ENCODE data around the gene NPS.

Gene NPS

DNA sequence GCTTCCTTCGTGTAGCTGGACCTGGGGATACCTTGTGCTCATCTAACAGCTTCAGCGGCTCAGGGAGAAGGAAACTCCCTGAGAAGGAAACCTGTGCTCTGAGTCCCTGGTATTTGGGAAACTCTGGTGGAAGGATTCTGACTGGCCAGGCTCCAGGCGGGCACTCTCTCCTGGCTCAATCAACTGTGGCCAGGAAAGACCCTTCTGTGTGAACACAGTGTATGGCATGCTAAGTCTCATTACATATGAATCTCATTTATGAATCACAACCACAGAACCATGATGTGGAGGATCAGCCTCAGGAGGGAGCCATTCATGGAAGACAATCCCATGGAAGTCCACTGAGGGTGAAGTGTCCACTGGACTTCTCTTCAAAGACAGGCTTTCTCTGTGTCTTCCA is 20.9 kb downstream of the NPS start:
- no peaks in the 10 kb centered on the region for H3K79me1 ChIP-seq (ENCODE audit: low read length)
- no peak overlapping the region for H4K8ac ChIP-seq (ENCODE audit: low read depth, low read length)
- WGBS (ENCODE audit: extremely low coverage, insufficient coverage, insufficient read length) = no CpG with 5 or more reads among the region's 3 CpGs
- H3K79me2 ChIP-seq (ENCODE audit: control insufficient read depth, insufficient read depth, low read length, poor library complexity) = no peaks in the 10 kb centered on the region
- H3K23ac ChIP-seq (ENCODE audit: low read length) = no peak overlapping the region
- H2BK12ac ChIP-seq (ENCODE audit: low read length) = no peak overlapping the region
- no peak overlapping the region for H3K14ac ChIP-seq (ENCODE audit: low read length)
- no peak overlapping the region for H3K27ac ChIP-seq (ENCODE audit: low read depth, low read length)
- no peak overlapping the region for H2AK5ac ChIP-seq (ENCODE audit: low read length)
- no peak overlapping the region for H4K91ac ChIP-seq (ENCODE audit: low read depth, low read length)
- no peak overlapping the region for H2BK5ac ChIP-seq (ENCODE audit: low read depth, low read length, poor library complexity)
- H3K4me3 ChIP-seq (ENCODE audit: low read depth, low read length) = no peak overlapping the region
- no peaks in the 10 kb centered on the region for H3K27me3 ChIP-seq (ENCODE audit: insufficient read depth, low read length)
- no peak overlapping the region for H2BK120ac ChIP-seq (ENCODE audit: insufficient read depth, low read length, poor library complexity)
- H3K36me3 ChIP-seq (ENCODE audit: control insufficient read depth in 1 of 2, insufficient read depth in 2 of 2, low read length in 2 of 2) = no peaks in the 10 kb centered on the region
- H3K4me2 ChIP-seq (ENCODE audit: low read length) = no peak overlapping the region
- no peaks in the 10 kb centered on the region for H3K4me1 ChIP-seq (ENCODE audit: control insufficient read depth in 1 of 2, insufficient read depth in 2 of 2, low read length in 2 of 2)
- no peak overlapping the region for H3K9ac ChIP-seq (ENCODE audit: low read length)
- no peak overlapping the region for H3K18ac ChIP-seq (ENCODE audit: low read length)
- no peaks in the 10 kb centered on the region for H3K9me3 ChIP-seq (ENCODE audit: insufficient read depth, low read depth, low read length)
- no peak overlapping the region for H3K4ac ChIP-seq (ENCODE audit: low read depth, low read length)
- H4K12ac ChIP-seq (ENCODE audit: low read depth, low read length) = no peak overlapping the region
- no peak overlapping the region for H2AFZ ChIP-seq (ENCODE audit: insufficient read depth, low read length, poor library complexity)
- no peak for DNase-seq

DNA sequence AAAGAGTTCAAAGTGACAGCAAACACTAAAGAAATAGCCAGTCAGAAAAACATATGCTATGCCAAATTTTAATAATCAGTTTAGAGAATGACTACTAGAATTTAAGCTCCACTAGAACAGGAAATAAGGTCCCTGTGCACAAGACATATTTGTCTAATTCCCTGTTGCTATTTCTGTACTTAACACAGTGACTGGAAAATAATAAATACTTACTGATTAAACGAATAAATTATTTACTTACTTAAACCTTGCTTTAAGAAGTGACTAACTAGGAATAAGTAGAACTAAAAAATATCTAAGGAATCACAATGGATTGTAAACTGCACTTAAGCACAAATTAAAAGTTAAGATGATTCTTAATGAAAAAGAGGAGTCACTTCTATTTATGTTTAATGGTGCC is 22.3 kb downstream of the NPS start:
- no peak overlapping the region for H4K12ac ChIP-seq (ENCODE audit: low read depth, low read length)
- no peaks in the 10 kb centered on the region for H3K4me1 ChIP-seq (ENCODE audit: control insufficient read depth in 1 of 2, insufficient read depth in 2 of 2, low read length in 2 of 2)
- H3K9ac ChIP-seq (ENCODE audit: low read length) = no peak overlapping the region
- H3K79me2 ChIP-seq (ENCODE audit: control insufficient read depth, insufficient read depth, low read length, poor library complexity) = no peaks in the 10 kb centered on the region
- H3K27ac ChIP-seq (ENCODE audit: low read depth, low read length) = no peak overlapping the region
- no peak overlapping the region for H2BK120ac ChIP-seq (ENCODE audit: insufficient read depth, low read length, poor library complexity)
- H3K27me3 ChIP-seq (ENCODE audit: insufficient read depth, low read length) = no peaks in the 10 kb centered on the region
- no peaks in the 10 kb centered on the region for H3K79me1 ChIP-seq (ENCODE audit: low read length)
- H3K4me3 ChIP-seq (ENCODE audit: low read depth, low read length) = no peak overlapping the region
- H2BK12ac ChIP-seq (ENCODE audit: low read length) = no peak overlapping the region
- no peak overlapping the region for H4K8ac ChIP-seq (ENCODE audit: low read depth, low read length)
- H4K91ac ChIP-seq (ENCODE audit: low read depth, low read length) = no peak overlapping the region
- no peak overlapping the region for H3K4ac ChIP-seq (ENCODE audit: low read depth, low read length)
- no peaks in the 10 kb centered on the region for H3K36me3 ChIP-seq (ENCODE audit: control insufficient read depth in 1 of 2, insufficient read depth in 2 of 2, low read length in 2 of 2)
- H2AK5ac ChIP-seq (ENCODE audit: low read length) = no peak overlapping the region
- H3K18ac ChIP-seq (ENCODE audit: low read length) = no peak overlapping the region
- no peaks in the 10 kb centered on the region for H3K9me3 ChIP-seq (ENCODE audit: insufficient read depth, low read depth, low read length)
- no peak overlapping the region for H2BK5ac ChIP-seq (ENCODE audit: low read depth, low read length, poor library complexity)
- DNase-seq = no peak
- no peak overlapping the region for H2AFZ ChIP-seq (ENCODE audit: insufficient read depth, low read length, poor library complexity)
- no CpG with 5 or more reads among the region's 1 CpG for WGBS (ENCODE audit: extremely low coverage, insufficient coverage, insufficient read length)
- H3K14ac ChIP-seq (ENCODE audit: low read length) = no peak overlapping the region
- no peak overlapping the region for H3K23ac ChIP-seq (ENCODE audit: low read length)
- H3K4me2 ChIP-seq (ENCODE audit: low read length) = no peak overlapping the region

DNA sequence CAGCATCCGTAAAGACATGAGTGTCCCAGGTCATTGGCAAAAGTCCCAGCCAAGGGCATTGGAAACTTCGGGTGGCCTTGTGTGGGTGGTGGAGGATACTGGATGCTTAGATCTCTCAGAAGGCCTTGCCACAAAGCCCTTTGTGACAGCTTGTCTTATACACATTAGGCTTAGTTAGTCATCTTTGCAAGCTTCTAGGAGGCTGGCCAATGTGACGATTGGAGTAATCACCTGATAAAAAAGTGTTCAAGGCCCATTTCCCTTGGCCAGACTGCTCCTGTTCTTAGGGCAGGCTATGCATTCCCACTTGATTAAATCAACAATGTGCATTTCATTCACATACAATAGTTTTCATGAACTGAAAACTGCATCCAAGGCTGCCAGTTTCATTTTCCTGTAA is 26.9 kb downstream of the NPS start:
- H3K14ac ChIP-seq (ENCODE audit: low read length) = no peak overlapping the region
- H3K27ac ChIP-seq (ENCODE audit: low read depth, low read length) = no peak overlapping the region
- H3K79me1 ChIP-seq (ENCODE audit: low read length) = no peaks in the 10 kb centered on the region
- H3K23ac ChIP-seq (ENCODE audit: low read length) = no peak overlapping the region
- H4K91ac ChIP-seq (ENCODE audit: low read depth, low read length) = no peak overlapping the region
- H3K4me3 ChIP-seq (ENCODE audit: low read depth, low read length) = no peak overlapping the region
- no peak overlapping the region for H3K9ac ChIP-seq (ENCODE audit: low read length)
- H2BK12ac ChIP-seq (ENCODE audit: low read length) = no peak overlapping the region
- no peaks in the 10 kb centered on the region for H3K27me3 ChIP-seq (ENCODE audit: insufficient read depth, low read length)
- no peak overlapping the region for H2AFZ ChIP-seq (ENCODE audit: insufficient read depth, low read length, poor library complexity)
- H3K9me3 ChIP-seq (ENCODE audit: insufficient read depth, low read depth, low read length) = no peaks in the 10 kb centered on the region
- no peak overlapping the region for H4K12ac ChIP-seq (ENCODE audit: low read depth, low read length)
- no CpG with 5 or more reads among the region's 3 CpGs for WGBS (ENCODE audit: extremely low coverage, insufficient coverage, insufficient read length)
- H3K79me2 ChIP-seq (ENCODE audit: control insufficient read depth, insufficient read depth, low read length, poor library complexity) = no peaks in the 10 kb centered on the region
- H2BK120ac ChIP-seq (ENCODE audit: insufficient read depth, low read length, poor library complexity) = no peak overlapping the region
- no peak overlapping the region for H3K4me2 ChIP-seq (ENCODE audit: low read length)
- no peak overlapping the region for H2AK5ac ChIP-seq (ENCODE audit: low read length)
- H4K8ac ChIP-seq (ENCODE audit: low read depth, low read length) = no peak overlapping the region
- no peak for DNase-seq
- no peak overlapping the region for H3K18ac ChIP-seq (ENCODE audit: low read length)
- no peak overlapping the region for H3K4ac ChIP-seq (ENCODE audit: low read depth, low read length)
- H2BK5ac ChIP-seq (ENCODE audit: low read depth, low read length, poor library complexity) = no peak overlapping the region
- no peaks in the 10 kb centered on the region for H3K36me3 ChIP-seq (ENCODE audit: control insufficient read depth in 1 of 2, insufficient read depth in 2 of 2, low read length in 2 of 2)
- no peaks in the 10 kb centered on the region for H3K4me1 ChIP-seq (ENCODE audit: control insufficient read depth in 1 of 2, insufficient read depth in 2 of 2, low read length in 2 of 2)

DNA sequence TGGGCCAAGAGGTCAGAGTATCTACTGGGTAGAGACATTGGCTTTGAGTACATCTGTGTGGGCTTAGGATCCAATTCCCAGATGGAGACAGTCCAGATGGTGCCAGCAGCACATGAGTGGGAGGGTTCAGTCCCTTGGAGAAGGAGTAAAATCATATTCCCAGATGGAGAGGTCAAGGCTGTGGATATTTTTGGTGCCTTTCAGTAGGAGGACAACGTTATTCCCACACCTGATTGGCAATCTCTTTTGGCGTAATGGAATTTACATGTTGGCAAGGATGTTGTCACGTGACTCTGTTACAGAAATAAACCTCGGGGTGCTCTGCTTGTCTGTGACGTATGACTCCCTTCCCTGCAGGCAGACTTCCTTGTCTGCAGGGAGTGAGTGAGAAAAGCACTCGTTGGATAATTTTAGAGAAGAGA is 27.6 kb downstream of the NPS start:
- Histone ChIP-seq H4K8ac (ENCODE audit: low read depth, low read length) (no peak overlapping the region), H3K27me3 (ENCODE audit: insufficient read depth, low read length) (no peaks in the 10 kb centered on the region), H2AK5ac (ENCODE audit: low read length) (no peak overlapping the region), H4K12ac (ENCODE audit: low read depth, low read length) (no peak overlapping the region), H2BK5ac (ENCODE audit: low read depth, low read length, poor library complexity) (no peak overlapping the region), H3K23ac (ENCODE audit: low read length) (no peak overlapping the region), H3K79me1 (ENCODE audit: low read length) (no peaks in the 10 kb centered on the region), H3K14ac (ENCODE audit: low read length) (no peak overlapping the region), H4K91ac (ENCODE audit: low read depth, low read length) (no peak overlapping the region), H3K4me2 (ENCODE audit: low read length) (no peak overlapping the region), H3K36me3 (ENCODE audit: control insufficient read depth in 1 of 2, insufficient read depth in 2 of 2, low read length in 2 of 2) (no peaks in the 10 kb centered on the region), H2AFZ (ENCODE audit: insufficient read depth, low read length, poor library complexity) (no peak overlapping the region), H2BK12ac (ENCODE audit: low read length) (no peak overlapping the region), H3K4me1 (ENCODE audit: control insufficient read depth in 1 of 2, insufficient read depth in 2 of 2, low read length in 2 of 2) (no peaks in the 10 kb centered on the region), H3K4me3 (ENCODE audit: low read depth, low read length) (no peak overlapping the region), H2BK120ac (ENCODE audit: insufficient read depth, low read length, poor library complexity) (no peak overlapping the region), H3K4ac (ENCODE audit: low read depth, low read length) (no peak overlapping the region), H3K9me3 (ENCODE audit: insufficient read depth, low read depth, low read length) (no peaks in the 10 kb centered on the region), H3K18ac (ENCODE audit: low read length) (no peak overlapping the region), H3K79me2 (ENCODE audit: control insufficient read depth, insufficient read depth, low read length, poor library complexity) (no peaks in the 10 kb centered on the region), H3K9ac (ENCODE audit: low read length) (no peak overlapping the region), H3K27ac (ENCODE audit: low read depth, low read length) (no peak overlapping the region)
- DNase-seq = no peak
- WGBS (ENCODE audit: extremely low coverage, insufficient coverage, insufficient read length) = no CpG with 5 or more reads among the region's 6 CpGs

All from trophoblast cell (in vitro differentiated cells and primary cell).